Vagina (tissue), 2 donors: Measurements from ENCODE around the gene MTA3. TPM values are rescaled to one million over a fixed set of nuclear protein-coding genes. Genes with fewer than 3 reads are reported as not detected.
"Not testable (repeated sequence)": the region's sequence is repeated elsewhere in the genome, so short reads cannot be mapped to it uniquely, and the experiment has no call there.

Experiments
- DNase-seq, 2 donors: peaks; one replicate each; pipeline ENCODE4 v3.0.0-alpha.2; 2017; ENCODE audit errors: extremely low spot score in 2 of 2
- H3K27ac ChIP-seq: fragments of 200-600 bp; sonication (generic); one replicate; pipeline ENCODE4 v1.5.1; 2019
- H3K27me3 ChIP-seq: fragments of 200-600 bp; sonication (generic); one replicate; pipeline ENCODE4 v1.5.1; 2019
- H3K36me3 ChIP-seq, 2 donors: fragments of 200-600 bp; sonication (generic); one replicate each; pipeline ENCODE4 v1.5.1; 2017 to 2019
- H3K4me1 ChIP-seq: fragments of 200-600 bp; sonication (generic); one replicate; pipeline ENCODE4 v1.5.1; 2019
- H3K4me3 ChIP-seq, 2 donors: fragments of 200-600 bp; sonication (generic); 1 replicate in 1 of 2; 2 replicates in 1 of 2; pipeline ENCODE4 v1.5.1; 2016 to 2019
- H3K9me3 ChIP-seq: fragments of 200-600 bp; sonication (generic); one replicate; pipeline ENCODE4 v1.5.1; 2019
- POLR2A ChIP-seq, 2 donors: fragments of 450-650 bp; IDR thresholded peaks; one replicate each; pipeline ENCODE4 v1.6.1; 2017; ENCODE audit warnings: antibody characterized with exemption in 2 of 2, mild to moderate bottlenecking in 2 of 2, moderate library complexity in 2 of 2
- POLR2AphosphoS5 ChIP-seq, 2 donors: sonication (generic); formaldehyde crosslinking; IDR thresholded peaks; one replicate each; pipeline ENCODE4 v1.9.0; 2017; ENCODE audit warnings: antibody characterized with exemption in 2 of 2, mild to moderate bottlenecking in 2 of 2, low read depth in 1 of 2; ENCODE audit not compliant: insufficient read depth in 1 of 2
- intact Hi-C: fragments of 100-400 bp; cut with DNase I; formaldehyde crosslinking; loops from one replicate; pipeline ENCODE4 v1.15.1; 2023
- total RNA-seq: library from RNA; depleted of rRNA; stranded (reverse); fragments of >200 nt; gene quantifications from one replicate; pipeline ENCODE4 v1.2.3, GENCODE V29; 2016
- TF ChIP-seq, protein P1 (sequence below), 3 experiments: fragments of 450-650 bp in 2 of 3; fragments of 200-600 bp in 1 of 3; sonication (generic) in 1 of 3; IDR thresholded peaks; one replicate each; pipeline ENCODE4 v1.5.1; 2017 to 2019; ENCODE audit warnings: antibody characterized with exemption in 3 of 3, mild to moderate bottlenecking in 2 of 3, moderate library complexity in 2 of 3

MTA3 gene
- total RNA-seq, 1 donor from 2014 or later: 46.7 TPM

DNA sequence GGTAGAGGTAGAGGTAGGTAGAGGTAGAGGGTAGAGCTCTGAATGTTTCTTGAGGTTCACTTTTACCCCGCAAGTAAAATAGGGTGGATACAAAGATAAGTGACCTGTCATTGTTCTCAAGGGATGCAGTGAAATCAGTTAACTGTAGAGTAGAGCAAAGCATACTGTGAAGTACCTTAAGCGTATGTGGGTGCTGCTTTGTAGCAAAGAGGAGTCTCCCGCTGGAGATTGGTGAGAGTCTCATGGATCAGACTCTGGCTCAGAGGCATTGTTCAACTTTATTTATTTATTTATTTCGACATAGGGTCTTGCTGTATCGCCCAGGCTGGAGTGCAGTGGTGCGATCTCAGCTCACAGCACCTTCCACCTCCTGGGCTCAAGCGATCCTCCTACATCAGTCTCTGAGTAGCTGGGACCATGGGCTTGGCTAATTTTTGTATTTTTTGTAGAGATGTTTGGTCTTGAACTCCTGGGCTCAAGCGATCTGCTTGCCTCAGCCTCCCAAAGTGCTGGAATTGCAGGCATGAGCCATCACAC is 38.7 kb downstream of the MTA3 start:
- Histone ChIP-seq H3K36me3 (peaks cover 0 to 7% of the 10 kb centered on the region in 2 donors), H3K27ac (no peak overlapping the region), H3K4me3 (no peak overlapping the region), H3K27me3 (no peaks in the 10 kb centered on the region), H3K9me3 (no peaks in the 10 kb centered on the region), H3K4me1 (no peaks in the 10 kb centered on the region)
- TF ChIP-seq POLR2A (IDR thresholded peaks at IDR 0.05): no peak
- TF ChIP-seq POLR2AphosphoS5 (IDR thresholded peaks at IDR 0.05; ENCODE audit: insufficient read depth in 1 of 2, low read depth in 1 of 2): no peak
- TF ChIP-seq, protein P1, sequence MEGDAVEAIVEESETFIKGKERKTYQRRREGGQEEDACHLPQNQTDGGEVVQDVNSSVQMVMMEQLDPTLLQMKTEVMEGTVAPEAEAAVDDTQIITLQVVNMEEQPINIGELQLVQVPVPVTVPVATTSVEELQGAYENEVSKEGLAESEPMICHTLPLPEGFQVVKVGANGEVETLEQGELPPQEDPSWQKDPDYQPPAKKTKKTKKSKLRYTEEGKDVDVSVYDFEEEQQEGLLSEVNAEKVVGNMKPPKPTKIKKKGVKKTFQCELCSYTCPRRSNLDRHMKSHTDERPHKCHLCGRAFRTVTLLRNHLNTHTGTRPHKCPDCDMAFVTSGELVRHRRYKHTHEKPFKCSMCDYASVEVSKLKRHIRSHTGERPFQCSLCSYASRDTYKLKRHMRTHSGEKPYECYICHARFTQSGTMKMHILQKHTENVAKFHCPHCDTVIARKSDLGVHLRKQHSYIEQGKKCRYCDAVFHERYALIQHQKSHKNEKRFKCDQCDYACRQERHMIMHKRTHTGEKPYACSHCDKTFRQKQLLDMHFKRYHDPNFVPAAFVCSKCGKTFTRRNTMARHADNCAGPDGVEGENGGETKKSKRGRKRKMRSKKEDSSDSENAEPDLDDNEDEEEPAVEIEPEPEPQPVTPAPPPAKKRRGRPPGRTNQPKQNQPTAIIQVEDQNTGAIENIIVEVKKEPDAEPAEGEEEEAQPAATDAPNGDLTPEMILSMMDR (IDR thresholded peaks at IDR 0.05): no peak
- DNase-seq: no peak
- intact Hi-C loops: no loop called here

DNA sequence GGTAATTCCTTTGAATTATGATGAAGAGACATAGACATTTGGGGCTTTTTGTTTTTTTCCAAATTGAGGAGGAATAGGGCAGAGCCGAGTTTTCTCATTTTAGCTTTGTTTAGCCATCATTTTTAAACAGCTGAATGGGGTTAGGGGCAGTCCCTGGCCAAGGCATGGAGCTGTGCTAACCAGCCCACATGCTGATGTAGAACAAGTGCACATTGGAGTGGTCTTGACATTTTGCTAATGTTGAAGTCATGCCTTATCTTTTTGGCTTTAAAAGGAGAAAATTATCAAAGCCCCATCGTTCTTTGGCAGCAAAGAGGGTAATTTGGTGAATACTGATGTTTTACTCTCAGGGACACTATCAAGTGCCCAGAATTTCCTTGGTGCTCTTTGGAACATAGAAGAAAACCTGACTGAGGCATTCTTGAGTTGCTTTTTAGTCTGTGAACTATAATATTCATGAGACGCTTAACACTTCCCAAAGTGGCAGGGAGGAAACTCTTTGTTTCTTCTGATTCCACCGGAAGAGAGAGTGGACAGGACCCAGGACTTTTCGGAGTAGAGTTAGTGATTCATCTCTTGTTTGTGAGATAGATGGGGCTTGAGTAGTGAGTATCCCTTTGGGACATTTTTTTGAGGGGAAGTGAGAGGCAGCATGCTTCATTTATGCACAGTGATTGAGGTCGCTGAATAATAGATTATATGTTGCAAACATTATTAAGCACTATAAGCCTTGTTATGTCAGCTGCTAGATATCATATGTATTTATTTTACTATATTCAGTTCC is 45.0 kb downstream of the MTA3 start:
- no peak for DNase-seq
- no peaks in the 10 kb centered on the region for H3K4me1 ChIP-seq
- H3K4me3 ChIP-seq: no peak overlapping the region
- intact Hi-C loops: no loop called here
- TF ChIP-seq POLR2A (IDR thresholded peaks at IDR 0.05): no peak
- TF ChIP-seq, protein P1 (IDR thresholded peaks at IDR 0.05): no peak
- no peak for TF ChIP-seq POLR2AphosphoS5 (IDR thresholded peaks at IDR 0.05; ENCODE audit: insufficient read depth in 1 of 2, low read depth in 1 of 2)
- peaks cover 0 to 12% of the 10 kb centered on the region in 2 donors for H3K36me3 ChIP-seq
- H3K27ac ChIP-seq: no peak overlapping the region
- H3K27me3 ChIP-seq: no peaks in the 10 kb centered on the region
- no peaks in the 10 kb centered on the region for H3K9me3 ChIP-seq

DNA sequence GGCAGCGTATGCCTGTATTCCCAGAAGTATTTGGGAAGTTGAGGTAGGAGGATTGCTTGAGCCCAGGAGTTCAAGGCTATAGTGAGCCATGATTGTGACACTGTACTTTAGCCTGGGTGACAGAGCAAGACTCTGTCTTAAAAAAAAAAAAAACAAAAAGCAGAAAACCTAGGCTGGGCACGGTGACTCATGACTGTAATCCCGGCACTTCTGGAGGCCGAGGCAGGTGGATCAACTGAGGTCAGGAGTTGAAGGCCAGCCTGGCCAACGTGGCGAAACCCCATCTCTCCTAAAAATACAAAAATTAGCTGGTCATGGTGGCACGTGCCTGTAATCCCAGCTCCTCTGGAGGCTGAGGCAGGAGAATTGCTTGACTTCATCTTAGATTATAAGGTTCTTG is 46.4 kb downstream of the MTA3 start:
- Histone ChIP-seq H3K4me1 (no peaks in the 10 kb centered on the region), H3K27ac (no peak overlapping the region), H3K9me3 (no peaks in the 10 kb centered on the region), H3K4me3 (no peak overlapping the region), H3K27me3 (no peaks in the 10 kb centered on the region), H3K36me3 (peaks cover 0 to 5% of the 10 kb centered on the region in 2 donors)
- intact Hi-C loops: no loop called here
- TF ChIP-seq, protein P1 (IDR thresholded peaks at IDR 0.05): no peak
- TF ChIP-seq POLR2A (IDR thresholded peaks at IDR 0.05): no peak
- no peak for TF ChIP-seq POLR2AphosphoS5 (IDR thresholded peaks at IDR 0.05; ENCODE audit: insufficient read depth in 1 of 2, low read depth in 1 of 2)
- DNase-seq: no peak

DNA sequence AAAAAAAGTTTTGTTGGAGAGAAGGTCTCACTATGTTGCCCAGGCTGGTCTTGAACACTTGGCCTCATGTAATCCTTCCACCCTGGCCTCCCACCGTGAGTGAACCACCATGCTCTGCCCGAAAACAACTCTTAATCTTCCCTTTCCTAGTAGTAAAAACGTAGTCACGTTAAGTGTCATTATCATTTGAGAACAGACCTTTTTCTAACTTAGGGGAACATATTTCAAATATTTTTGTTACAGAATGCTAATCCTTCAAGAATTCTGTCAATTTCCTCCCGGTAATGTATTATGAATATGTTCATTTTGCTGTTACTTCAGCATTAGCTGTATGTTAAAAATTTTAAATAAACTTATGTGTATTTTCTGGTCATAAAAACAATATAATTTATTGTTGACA is 49.7 kb downstream of the MTA3 start:
- no peaks in the 10 kb centered on the region for H3K4me1 ChIP-seq
- no peak overlapping the region for H3K27ac ChIP-seq
- TF ChIP-seq POLR2AphosphoS5 (IDR thresholded peaks at IDR 0.05; ENCODE audit: insufficient read depth in 1 of 2, low read depth in 1 of 2) (no peak), POLR2A (IDR thresholded peaks at IDR 0.05) (no peak)
- TF ChIP-seq, protein P1 (IDR thresholded peaks at IDR 0.05): no peak
- intact Hi-C loops: no loop called here
- H3K36me3 ChIP-seq: no peaks in the 10 kb centered on the region
- no peaks in the 10 kb centered on the region for H3K27me3 ChIP-seq
- no peak overlapping the region for H3K4me3 ChIP-seq
- no peaks in the 10 kb centered on the region for H3K9me3 ChIP-seq
- no peak for DNase-seq

DNA sequence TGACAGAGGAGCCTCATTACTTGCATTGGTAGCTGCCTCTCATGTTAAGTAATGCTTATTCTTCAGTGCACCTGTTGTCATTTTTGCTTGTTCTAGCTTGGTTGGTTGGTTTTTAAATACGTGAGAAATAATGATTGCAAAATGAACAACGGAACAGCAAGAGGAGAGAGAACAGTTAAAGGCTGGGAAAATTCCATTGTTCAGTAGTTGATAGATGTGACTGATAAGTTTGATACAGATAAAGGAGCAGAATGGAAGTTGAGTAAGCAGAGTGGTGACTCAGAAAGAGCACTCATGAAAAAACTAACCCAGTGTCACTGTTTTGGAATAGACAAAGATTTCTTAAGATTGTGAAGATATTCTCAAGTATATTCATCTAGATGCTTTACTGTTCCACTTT is 50.5 kb downstream of the MTA3 start:
- Histone ChIP-seq H3K27me3 (no peaks in the 10 kb centered on the region), H3K4me1 (no peaks in the 10 kb centered on the region), H3K4me3 (no peak overlapping the region), H3K36me3 (no peaks in the 10 kb centered on the region), H3K27ac (no peak overlapping the region), H3K9me3 (no peaks in the 10 kb centered on the region)
- intact Hi-C loops: no loop called here
- DNase-seq: no peak
- TF ChIP-seq, protein P1 (IDR thresholded peaks at IDR 0.05): no peak
- TF ChIP-seq POLR2A (IDR thresholded peaks at IDR 0.05): no peak
- no peak for TF ChIP-seq POLR2AphosphoS5 (IDR thresholded peaks at IDR 0.05; ENCODE audit: insufficient read depth in 1 of 2, low read depth in 1 of 2)

DNA sequence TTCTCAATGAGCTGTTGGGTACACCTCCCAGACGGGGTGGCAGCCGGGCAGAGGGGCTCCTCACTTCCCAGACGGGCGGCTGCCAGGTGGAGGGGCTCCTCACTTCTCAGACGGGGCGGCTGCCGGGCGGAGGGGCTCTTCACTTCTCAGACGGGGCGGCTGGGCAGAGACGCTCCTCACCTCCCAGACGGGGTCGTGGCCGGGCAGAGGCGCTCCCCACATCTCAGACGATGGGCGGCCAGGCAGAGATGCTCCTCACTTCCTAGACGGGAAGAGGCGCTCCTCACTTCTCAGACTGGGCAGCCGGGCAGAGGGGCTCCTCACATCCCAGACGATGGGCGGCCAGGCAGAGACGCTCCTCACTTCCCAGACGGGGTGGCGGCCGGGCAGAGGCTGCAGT is 53.2 kb downstream of the MTA3 start:
- H3K9me3 ChIP-seq, DNase-seq, H3K4me3 ChIP-seq, H3K27me3 ChIP-seq, intact Hi-C loops, H3K27ac ChIP-seq, H3K36me3 ChIP-seq, H3K4me1 ChIP-seq: not testable (repeated sequence)
